MM.1S (cell line): ENCODE data around the gene WNT8B.

Source experiments
- DNase-seq: peaks from one replicate; pipeline ENCODE4 v3.0.0-alpha.2; 2015
- H2AFZ ChIP-seq: fragments of 300-600 bp; sonication (generic); 2 replicates; pipeline ENCODE4 v1.6.0; 2016; ENCODE audit warnings: antibody characterized with exemption, low read length
- H3F3A ChIP-seq: fragments of 300-600 bp; sonication (generic); 2 replicates; pipeline ENCODE4 v1.6.1; 2016; ENCODE audit warnings: mild to moderate bottlenecking, antibody characterized with exemption, low read length, moderate library complexity, mixed read lengths; ENCODE audit not compliant: insufficient read depth
- H3K27ac ChIP-seq: fragments of 300-600 bp; sonication (generic); 2 replicates; pipeline ENCODE4 v1.5.1; 2016; ENCODE audit warnings: mild to moderate bottlenecking, low read length
- H3K27me3 ChIP-seq: fragments of 300-600 bp; sonication (generic); replicated peaks from 2 replicates; pipeline ENCODE4 v1.6.0; 2016; ENCODE audit warnings: low read length; ENCODE audit not compliant: insufficient read depth
- H3K36me3 ChIP-seq: fragments of 300-600 bp; sonication (generic); replicated peaks from 2 replicates; pipeline ENCODE4 v1.6.1; 2016; ENCODE audit warnings: mild to moderate bottlenecking, low read length, mixed read lengths; ENCODE audit not compliant: insufficient read depth
- H3K4me1 ChIP-seq: fragments of 300-600 bp; sonication (generic); 2 replicates; pipeline ENCODE4 v1.6.1; 2016; ENCODE audit warnings: low read length, mixed read lengths
- H3K4me2 ChIP-seq: fragments of 300-600 bp; sonication (generic); 2 replicates; pipeline ENCODE4 v1.6.0; 2016; ENCODE audit warnings: low read depth, low read length
- H3K4me3 ChIP-seq: fragments of 300-600 bp; sonication (generic); 2 replicates; pipeline ENCODE4 v1.5.1; 2016; ENCODE audit warnings: low read length, mixed read lengths
- H3K79me2 ChIP-seq: fragments of 300-600 bp; sonication (generic); 2 replicates; pipeline ENCODE4 v1.6.1; 2016; ENCODE audit warnings: mixed run types, low read length, mixed read lengths
- H3K9ac ChIP-seq: fragments of 300-600 bp; sonication (generic); 2 replicates; pipeline ENCODE4 v1.6.1; 2016; ENCODE audit warnings: low read length, mixed read lengths
- H3K9me2 ChIP-seq: fragments of 300-600 bp; sonication (generic); replicated peaks from 2 replicates; pipeline ENCODE4 v1.6.1; 2016; ENCODE audit warnings: mild to moderate bottlenecking, low read length, mixed read lengths; ENCODE audit not compliant: insufficient read depth
- H3K9me3 ChIP-seq: fragments of 300-600 bp; sonication (generic); replicated peaks from 2 replicates; pipeline ENCODE4 v1.6.1; 2016; ENCODE audit warnings: mild to moderate bottlenecking, low read length, mixed read lengths; ENCODE audit not compliant: insufficient read depth
- H4K20me1 ChIP-seq: fragments of 300-600 bp; sonication (generic); 2 replicates; pipeline ENCODE4 v1.6.1; 2016; ENCODE audit warnings: mild to moderate bottlenecking, low read length, moderate library complexity, mixed read lengths; ENCODE audit not compliant: insufficient read depth
- CTCF ChIP-seq: fragments of 300-600 bp; sonication (generic); IDR thresholded peaks from 2 replicates; pipeline ENCODE4 v1.5.1; 2016; ENCODE audit warnings: antibody characterized with exemption, low read length, mixed read lengths
- EZH2 ChIP-seq: fragments of 300-600 bp; sonication (generic); optimal IDR thresholded peaks from 2 replicates; pipeline ENCODE3; 2017; ENCODE audit warnings: low read depth, mild to moderate bottlenecking, antibody characterized with exemption, low read length, mixed read lengths
- EZH2phosphoT487 ChIP-seq: fragments of 300-600 bp; sonication (generic); IDR thresholded peaks from 2 replicates; pipeline ENCODE4 v1.6.1; 2018; ENCODE audit warnings: antibody characterized with exemption, low read length

Gene WNT8B

GRCh38 chr10:100469756-100470155, 6.9 kb downstream of the WNT8B start:
- Histone ChIP-seq H3K27me3 (no peaks in the 10 kb centered on the region), H3K79me2 (no peaks in the 10 kb centered on the region), H3K36me3 (no peaks in the 10 kb centered on the region), H3F3A (no peaks in the 10 kb centered on the region), H3K9me3 (no peaks in the 10 kb centered on the region), H3K4me2 (no peak overlapping the region), H3K9me2 (no peaks in the 10 kb centered on the region), H2AFZ (no peak overlapping the region), H4K20me1 (no peaks in the 10 kb centered on the region), H3K4me3 (no peak overlapping the region), H3K9ac (no peak overlapping the region), H3K4me1 (no peaks in the 10 kb centered on the region), H3K27ac (no peak overlapping the region)
- no peak for DNase-seq
- TF ChIP-seq CTCF (no peak), EZH2phosphoT487 (no peak), EZH2 (no peak)

- Histone ChIP-seq H3K9ac (no peak overlapping the region), H3K79me2 (no peaks in the 10 kb centered on the region), H3K4me2 (no peak overlapping the region), H2AFZ (no peak overlapping the region), H3K36me3 (no peaks in the 10 kb centered on the region), H3K27ac (no peak overlapping the region), H3K27me3 (no peaks in the 10 kb centered on the region), H3K9me3 (no peaks in the 10 kb centered on the region), H3F3A (no peaks in the 10 kb centered on the region), H4K20me1 (no peaks in the 10 kb centered on the region), H3K9me2 (no peaks in the 10 kb centered on the region), H3K4me3 (no peak overlapping the region), H3K4me1 (no peaks in the 10 kb centered on the region)
- TF ChIP-seq EZH2 = no peak
- TF ChIP-seq EZH2phosphoT487 = no peak
- TF ChIP-seq CTCF = no peak
- no peak for DNase-seq
Observed at GRCh38 chr10:100470367-100470766, 7.6 kb downstream of the WNT8B start.

GRCh38 chr10:100477970-100478369, 15.2 kb downstream of the WNT8B start:
- H2AFZ ChIP-seq = no peak overlapping the region
- no peak overlapping the region for H3K9ac ChIP-seq
- TF ChIP-seq CTCF (no peak), EZH2 (no peak), EZH2phosphoT487 (no peak)
- H3K4me2 ChIP-seq = no peak overlapping the region
- H3K27ac ChIP-seq = no peak overlapping the region
- H3K79me2 ChIP-seq = no peaks in the 10 kb centered on the region
- no peaks in the 10 kb centered on the region for H3K36me3 ChIP-seq
- peaks cover 11% of the 10 kb centered on the region for H3K27me3 ChIP-seq
- H3K9me2 ChIP-seq = no peaks in the 10 kb centered on the region
- H4K20me1 ChIP-seq = no peaks in the 10 kb centered on the region
- H3K4me1 ChIP-seq = no peaks in the 10 kb centered on the region
- no peak overlapping the region for H3K4me3 ChIP-seq
- peaks cover 11% of the 10 kb centered on the region; the same call in 1 of the 2 replicates for H3F3A ChIP-seq
- H3K9me3 ChIP-seq = no peaks in the 10 kb centered on the region
- no peak for DNase-seq

- Histone ChIP-seq H3K4me3 (no peak overlapping the region), H3K79me2 (no peaks in the 10 kb centered on the region), H3K9ac (no peak overlapping the region), H3K27me3 (peaks cover 11% of the 10 kb centered on the region), H4K20me1 (no peaks in the 10 kb centered on the region), H3K4me2 (no peak overlapping the region), H3K36me3 (no peaks in the 10 kb centered on the region), H3K4me1 (no peaks in the 10 kb centered on the region), H3K9me3 (no peaks in the 10 kb centered on the region), H3K9me2 (no peaks in the 10 kb centered on the region), H2AFZ (no peak overlapping the region), H3F3A (peaks cover 11% of the 10 kb centered on the region; the same call in 1 of the 2 replicates), H3K27ac (no peak overlapping the region)
- TF ChIP-seq CTCF = no peak
- no peak for TF ChIP-seq EZH2phosphoT487
- no peak for TF ChIP-seq EZH2
- no peak for DNase-seq
Observed at GRCh38 chr10:100479037-100479436, 16.2 kb downstream of the WNT8B start.
